DMS79 treated with DMSO at 0.1 percent for 48 hours (cell line): ENCODE data around the gene ECD.
"Not testable (repeated sequence)": the region's sequence is repeated elsewhere in the genome, so short reads cannot be mapped to it uniquely, and the experiment has no call there.

Experiments used
- DNase-seq: peaks from one replicate; lab custom pipeline; 2025; lab: John Stamatoyannopoulos, UW

The ECD gene

DNA sequence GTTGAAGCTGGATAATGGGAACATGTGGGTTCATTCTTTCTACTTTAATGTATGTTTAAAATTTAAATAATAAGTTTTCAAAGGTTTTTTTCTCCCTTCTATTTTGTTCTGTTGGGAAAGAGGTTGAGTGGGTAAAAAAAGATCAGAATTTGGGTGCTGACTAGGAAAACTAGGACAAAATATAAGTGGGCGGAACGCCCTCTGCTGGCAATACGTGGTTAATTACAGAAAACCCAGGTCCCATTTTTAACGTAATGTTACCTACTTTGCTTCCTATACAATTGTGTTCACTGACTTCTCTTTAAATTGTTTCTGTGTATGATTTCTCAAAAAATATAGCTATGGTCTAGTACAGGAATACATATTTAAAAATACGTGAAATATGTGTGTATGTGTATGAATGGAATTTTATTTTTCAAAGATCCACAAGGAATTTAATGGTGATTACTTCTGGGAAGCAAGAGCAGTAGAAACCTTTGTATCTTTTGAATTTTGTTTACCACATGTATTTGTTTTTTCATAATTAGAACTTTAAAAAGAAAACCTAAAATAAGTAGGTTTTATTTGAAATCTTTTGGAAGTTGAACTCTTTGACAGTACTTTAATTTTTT lies 8.7 kb downstream of the ECD start:
- DNase-seq, result no peak

DNA sequence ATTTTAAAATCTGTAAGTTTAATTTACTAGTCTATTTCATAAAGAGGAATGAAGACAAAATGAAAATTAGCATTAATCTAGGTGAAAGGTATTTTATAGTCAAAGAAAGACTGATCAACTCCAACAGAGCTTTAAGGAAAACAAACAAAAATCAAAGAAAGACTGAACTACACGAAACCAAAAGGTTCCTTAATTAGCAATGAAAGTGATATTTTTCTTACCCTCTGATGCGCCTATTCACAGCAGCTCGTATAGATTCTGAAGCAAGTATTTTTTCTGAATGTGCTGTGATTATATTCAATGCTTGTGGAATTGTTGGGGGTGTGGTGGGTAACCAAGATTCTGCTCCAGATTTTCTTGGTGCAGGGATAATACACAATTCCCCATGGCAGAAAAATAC lies 11.8 kb downstream of the ECD start:
- no peak for DNase-seq

DNA sequence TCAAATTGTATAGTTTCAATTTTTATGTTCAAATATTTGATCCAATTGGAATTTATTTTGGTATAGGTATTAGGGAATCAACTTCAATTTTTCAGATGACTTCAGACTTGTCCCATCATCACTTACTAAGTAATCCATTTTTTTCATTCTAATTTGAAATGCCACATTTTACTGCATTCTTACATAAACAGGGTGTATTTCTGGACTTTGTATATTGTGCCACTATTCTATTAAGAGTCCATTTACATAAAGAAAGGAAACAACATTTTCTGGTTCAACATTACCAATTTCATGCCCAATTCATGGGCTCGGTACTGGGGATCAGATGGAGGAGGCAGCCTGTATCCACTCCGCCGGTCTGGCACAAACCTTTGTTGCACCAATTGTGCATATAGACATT lies 15.8 kb downstream of the ECD start:
- no peak for DNase-seq

DNA sequence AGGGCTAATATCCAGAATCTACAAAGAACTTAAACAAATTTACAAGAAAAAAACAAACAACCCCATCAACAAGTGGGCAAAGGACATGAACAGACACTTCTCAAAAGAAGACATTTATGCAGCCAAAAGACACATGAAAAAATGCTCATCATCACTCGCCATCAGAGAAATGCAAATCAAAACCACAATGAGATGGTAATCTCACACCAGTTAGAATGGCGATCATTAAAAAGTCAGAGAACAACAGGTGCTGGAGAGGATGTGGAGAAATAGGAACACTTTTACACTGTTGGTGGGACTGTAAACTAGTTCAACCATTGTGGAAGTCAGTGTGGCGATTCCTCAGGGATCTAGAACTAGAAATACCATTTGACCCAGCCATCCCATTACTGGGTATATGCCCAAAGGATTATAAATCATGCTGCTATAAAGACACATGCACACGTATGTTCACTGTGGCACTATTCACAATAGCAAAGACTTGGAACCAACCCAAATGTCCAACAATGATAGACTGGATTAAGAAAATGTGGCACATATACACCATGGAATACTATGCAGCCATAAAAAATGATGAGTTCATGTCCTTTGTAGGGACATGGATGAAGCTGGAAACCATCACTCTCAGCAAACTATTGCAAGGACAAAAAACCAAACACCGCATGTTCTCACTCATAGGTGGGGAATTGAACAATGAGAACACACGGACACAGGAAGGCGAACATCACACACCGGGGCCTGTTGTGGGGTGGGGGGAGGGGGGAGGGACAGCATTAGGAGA lies 17.0 kb downstream of the ECD start:
- not testable (repeated sequence) for DNase-seq

DNA sequence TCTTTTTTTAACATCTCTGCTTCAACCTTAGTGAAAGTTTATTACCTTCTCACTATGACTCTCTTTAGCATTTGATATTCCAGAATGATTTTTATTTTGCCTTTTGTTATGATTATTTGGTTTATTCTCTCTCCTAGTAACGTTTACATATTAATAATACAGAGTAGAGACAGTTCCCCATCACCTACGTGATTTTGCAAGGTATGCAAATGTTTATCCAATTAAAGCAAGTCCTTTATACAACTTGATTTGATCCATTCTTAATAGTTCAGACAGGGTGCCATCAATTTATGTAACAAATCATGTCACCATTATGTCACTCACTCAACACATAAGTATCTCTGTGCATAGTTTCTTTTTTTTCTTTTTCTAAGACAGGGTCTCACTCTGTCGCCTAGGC lies 26.2 kb downstream of the ECD start:
- DNase-seq, result no peak

DNA sequence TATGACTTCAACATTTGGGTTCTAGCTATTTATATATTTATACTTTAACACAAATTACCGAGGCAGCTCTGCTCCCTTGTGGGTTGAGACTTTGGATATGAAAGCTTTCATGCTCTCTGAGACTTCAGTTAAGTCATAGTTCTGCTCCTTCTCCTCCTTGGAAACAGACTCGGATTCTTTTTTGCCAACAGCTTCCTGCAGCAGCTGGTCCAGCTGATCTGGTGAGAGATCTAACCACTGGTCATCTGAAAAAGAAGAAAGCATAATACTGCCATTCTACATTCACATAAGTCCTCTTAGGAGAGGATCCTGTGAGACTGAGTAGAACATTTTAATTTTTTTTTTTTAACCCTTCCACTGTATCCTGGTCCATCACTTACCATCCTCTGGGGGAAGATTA lies 28.6 kb downstream of the ECD start:
- DNase-seq, result no peak

DNA sequence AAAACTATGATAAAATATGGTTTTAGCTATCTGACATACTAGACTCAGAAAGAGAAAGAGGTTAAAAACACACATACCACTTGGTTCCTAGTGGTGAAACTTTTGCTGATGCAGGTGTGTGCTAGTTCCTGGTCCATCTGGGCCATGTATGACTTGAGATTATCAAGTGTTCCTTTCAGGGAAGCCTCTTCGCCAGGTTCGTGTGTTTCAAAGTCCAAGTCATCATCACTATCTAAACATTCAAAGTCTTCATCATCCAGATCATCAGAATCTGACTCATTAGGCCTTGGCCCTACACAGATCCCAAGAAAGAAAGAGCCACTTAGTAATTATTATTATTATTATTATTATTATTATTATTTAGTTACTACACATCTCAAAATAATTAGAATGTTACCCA lies 31.2 kb downstream of the ECD start:
- no peak for DNase-seq

DNA sequence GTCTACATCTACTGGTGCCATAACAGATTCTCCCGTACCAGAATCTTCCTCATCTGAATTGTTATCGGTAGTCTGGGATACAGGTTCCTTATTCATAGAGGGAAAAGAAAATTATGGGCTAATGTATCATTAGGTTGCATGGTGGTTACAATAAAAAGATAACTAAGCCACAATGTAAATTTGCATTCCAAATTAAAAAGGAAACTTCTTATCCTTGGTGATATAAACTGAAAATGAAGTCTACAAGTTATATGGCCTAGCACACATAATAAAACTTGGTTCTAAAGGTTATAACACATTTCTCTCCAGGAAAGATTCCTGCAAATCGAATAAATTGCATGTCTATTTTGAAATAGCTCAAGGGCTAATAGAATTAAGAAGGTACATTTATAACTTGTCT lies 33.1 kb downstream of the ECD start:
- no peak for DNase-seq

DNA sequence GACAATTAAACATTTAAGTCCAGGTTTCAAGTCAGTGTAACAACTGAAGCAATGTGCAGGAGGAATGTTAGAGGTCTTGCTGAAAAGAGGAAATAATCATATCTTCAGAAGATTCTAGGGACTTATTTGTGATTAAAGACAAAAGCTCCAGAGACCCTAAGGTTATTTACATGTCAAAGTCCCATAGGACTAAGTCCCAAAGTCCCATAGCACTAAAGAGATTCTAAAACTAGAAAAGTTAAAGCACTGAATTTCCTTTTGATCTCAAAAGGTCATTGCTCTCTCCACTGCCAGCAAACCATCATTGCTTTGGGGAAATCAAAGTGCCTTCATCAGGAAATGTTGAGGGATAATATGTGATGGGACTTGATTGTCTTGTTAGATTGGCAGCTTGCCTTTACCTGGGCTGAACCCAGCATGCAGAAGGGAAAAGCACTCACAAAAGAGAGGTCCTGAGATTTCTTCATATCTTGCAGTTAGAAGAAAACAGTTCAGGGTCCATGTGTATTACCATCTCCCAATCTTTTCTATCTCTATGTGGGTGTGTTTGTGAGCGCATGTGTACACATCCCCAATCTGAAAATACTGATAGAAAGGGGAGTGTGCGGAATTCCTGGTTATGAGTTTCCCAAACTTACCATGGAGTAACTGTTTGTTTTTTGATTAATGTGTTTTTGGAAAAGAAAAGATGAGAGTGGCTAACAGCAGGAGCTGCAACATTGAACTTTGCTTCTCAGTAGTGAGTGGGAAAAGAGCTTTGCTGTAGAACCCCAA lies 35.7 kb downstream of the ECD start:
- DNase-seq, result no peak

DNA sequence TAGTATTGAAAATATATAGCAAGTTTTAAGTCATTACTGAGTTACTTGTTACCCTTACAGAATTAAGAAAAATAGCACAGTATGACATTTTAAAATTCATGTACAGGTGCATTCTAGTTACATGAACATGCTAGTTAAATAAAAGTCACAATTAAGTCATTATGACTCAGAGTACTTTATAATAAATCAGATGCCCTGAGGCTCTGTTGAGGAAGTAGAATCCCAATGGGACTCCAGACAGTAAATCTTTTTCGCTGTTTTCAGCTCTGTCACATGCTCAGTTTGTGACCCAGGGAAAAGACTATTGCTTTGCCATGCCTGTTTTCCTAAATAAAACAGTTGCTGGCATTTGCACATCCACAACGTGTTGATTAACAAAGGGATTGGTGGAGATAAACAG lies 36.5 kb downstream of the ECD start:
- no peak for DNase-seq

DNA sequence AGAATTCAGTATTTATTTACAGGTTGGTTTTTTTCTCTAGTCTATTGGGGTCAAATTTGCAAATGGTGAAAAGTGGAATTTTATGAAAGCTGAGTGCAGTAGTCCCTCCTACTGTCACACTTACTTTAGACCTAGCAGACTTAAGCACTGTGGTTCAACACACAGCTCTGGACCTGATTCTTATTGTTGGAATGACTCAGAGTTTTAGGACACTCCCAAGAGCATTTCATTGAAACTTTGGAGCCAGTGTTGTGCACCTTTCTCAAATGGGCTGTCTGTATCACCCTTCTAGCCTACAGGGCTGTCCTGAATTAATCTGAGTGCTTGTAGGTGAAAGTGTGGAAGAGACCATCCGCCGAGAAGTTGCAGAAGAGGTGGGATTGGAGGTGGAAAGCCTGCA lies 41.5 kb downstream of the ECD start:
- no peak for DNase-seq

DNA sequence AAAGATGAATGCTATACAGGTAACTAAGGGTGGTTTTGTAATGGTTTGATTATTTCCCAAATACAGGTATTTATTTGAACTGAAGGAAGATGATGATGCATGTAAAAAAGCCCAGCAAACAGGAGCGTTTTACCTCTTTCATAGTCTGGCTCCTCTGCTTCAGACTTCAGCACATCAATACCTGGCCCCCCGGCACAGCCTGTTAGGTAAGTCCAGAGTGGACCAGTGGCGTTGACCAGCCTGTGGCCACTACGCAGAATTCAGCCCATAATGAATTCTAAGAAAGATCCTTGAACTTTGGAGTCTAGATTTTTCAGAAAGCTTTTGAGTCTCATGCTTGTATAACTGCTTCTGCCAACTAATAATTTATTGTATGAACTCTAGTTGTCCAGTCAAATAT lies 47.9 kb downstream of the ECD start:
- DNase-seq, result no peak

DNA sequence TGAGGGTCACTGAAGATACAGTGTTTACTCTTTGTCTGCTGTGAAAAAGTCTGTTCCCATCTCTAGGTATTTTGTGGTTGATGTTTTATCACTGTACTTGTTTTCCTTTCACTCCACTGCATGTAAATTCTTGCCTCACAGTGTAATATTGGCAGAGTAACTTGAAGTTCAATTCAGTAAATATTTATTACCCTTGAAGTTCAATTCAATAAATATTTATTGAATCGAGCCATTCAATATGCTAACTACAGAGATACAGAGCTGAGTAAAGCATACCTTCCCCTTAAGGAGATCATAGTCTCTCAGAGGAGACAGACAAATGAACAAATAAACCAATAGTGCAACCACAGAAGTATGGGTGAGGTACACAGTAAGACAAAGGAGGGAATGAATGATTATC lies 48.4 kb downstream of the ECD start:
- DNase-seq, result no peak

DNA sequence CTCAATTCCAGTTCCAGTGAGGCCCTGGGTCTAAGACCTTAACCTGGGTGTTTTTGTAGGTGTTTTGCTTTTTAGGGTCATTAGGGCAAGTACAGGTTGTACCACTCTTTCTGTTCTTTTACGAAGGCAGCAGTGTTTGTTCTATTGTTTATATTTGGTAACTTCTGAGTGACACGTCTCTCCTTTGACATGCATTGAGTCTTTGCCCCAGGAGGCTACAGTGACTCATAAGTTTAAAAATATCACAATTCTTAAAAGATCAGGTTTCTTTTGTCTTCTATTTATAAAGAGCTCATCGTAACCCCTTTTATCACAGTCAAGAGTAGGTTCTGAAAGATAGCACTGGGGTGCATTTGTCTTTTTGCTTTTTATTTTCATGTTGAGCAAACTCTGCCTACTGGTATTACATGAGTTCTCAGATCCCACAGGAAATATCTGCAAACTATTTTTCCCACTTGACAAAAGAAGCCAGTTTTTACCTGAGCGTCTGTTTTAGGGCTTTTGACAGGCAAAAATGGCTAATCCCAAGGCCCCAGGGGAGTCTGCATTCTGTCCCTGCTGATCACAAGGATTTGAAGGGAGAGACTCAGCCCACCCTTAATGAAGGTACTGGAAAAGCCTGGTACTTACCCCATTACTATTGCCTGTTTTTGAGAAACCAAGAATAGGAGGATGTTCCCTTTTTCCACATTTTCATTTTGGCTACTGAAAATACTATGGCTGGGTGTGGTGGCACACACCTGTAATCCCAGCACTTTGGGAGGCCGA lies 49.6 kb downstream of the ECD start:
- no peak for DNase-seq

DNA sequence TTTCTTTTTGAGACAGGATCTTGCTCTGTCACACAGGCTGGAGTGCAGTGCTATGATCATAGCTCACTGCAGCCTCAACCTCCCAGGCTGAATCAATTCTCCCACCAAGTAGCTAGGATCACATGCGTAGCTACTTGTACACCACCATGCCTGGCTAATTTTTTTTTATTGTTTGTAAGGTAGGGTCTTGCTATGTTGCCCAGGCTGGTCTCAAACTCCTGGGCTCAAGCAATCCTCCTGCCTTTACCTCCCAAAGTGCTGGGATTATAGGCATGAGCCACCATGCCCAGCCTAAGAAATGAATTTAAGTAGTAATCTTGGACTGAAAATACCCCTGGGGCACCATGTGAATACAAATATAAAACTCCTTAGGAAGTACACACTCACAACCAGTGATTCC lies 51.8 kb downstream of the ECD start:
- DNase-seq, result no peak

DNA sequence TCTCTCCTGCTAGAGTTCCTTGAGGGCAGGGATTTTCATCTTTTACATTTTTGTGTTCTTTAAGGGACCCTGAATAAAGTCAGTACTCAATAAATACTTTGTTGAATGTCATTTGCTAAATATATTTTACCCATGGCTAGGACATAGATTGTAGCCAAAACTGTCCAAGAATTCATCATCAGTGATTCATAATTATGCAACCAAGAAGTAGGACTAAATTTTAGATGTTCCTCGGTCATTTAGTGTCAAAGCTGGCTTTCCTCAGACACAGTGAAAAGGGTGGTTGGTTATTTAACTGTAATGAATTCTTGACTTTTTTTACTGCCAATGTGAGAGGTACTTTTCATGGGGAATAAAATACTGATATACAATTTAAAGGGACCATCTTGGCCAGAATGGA lies 54.3 kb downstream of the ECD start:
- DNase-seq, result no peak

DNA sequence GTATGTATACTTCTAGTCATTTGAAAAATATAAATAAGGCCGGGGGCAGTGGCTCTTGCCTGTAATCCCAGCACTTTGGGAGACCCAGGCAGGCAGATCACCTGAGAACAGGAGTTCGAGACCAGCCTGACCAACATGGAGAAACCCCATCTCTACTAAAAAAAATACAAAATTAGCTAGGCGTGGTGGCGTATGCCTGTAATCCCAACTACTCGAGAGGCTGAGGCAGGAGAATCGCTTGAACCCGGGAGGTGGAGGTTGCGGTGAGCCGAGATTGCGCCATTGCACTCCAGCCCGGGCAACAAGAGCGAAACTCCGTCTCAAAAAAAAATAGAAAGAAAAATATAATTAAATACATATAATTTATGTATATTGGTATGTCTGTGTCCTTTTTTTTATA lies 55.8 kb downstream of the ECD start:
- DNase-seq, result not testable (repeated sequence)

DNA sequence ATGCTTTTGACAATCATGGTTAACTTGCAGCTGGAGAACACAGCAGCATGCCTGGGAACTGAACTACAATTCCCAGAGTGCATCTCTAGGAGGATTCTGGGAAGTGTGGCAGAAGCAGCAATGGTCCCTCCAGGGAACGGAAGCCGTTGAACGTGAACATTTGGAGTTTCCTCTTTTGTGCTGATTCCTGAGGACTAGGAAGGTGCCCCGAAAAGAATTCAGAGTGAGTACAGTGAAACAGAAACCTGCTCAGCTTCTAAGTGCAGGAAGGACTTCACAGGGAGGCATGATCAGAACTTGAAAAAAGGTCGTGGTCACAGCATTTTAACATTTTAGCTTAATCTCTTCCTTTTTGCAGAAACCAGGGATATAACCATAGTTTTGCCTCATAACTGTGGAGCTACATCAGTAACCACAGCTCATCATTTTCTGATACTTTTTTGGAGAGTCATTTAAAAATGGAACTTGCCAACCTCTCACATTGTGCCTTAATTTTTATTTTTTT lies 57.4 kb downstream of the ECD start, which contains the start of gene NUDT13:
Gene NUDT13 (plus strand): TSS at position 111 of the 505 bp plus-strand sequence. CDS start 3,911 bp downstream, outside the sequence.
- no peak for DNase-seq

DNA sequence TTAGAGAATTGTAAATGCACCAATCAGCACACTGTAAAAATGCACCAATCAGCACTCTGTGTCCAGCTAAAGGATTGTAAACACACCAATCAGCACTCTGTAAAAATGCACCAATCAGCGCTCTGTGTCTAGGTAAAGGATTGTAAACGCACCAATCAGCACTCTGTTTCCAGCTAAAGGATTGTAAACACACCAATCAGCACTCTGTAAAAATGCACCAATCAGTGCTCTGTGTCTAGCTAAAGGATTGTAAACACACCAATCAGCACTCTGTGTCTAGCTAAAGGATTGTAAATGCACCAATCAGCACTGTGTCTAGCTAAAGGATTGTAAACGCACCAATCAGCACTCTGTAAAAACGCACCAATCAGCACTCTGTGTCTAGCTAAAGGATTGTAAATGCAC lies 58.6 kb downstream of the ECD start:
- DNase-seq, result not testable (repeated sequence)

DNA sequence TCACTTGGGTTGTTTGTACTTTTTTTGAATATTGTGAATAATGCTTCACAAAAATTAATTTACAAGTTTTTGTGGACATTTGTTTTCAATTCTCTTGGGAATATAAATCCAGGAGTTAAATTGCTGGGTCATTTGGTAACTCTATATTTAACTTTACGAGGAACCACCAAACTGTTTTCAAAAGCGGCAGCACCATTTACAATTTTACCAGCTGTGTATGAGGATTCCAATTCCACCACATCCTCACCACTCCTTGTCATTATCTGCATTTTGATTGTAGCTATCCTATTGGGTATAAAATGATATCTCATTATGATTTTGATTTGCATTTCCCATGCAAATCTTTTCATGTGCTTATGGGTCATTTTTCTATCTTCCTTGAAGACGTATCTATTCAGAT lies 61.5 kb downstream of the ECD start:
- no peak for DNase-seq

DNA sequence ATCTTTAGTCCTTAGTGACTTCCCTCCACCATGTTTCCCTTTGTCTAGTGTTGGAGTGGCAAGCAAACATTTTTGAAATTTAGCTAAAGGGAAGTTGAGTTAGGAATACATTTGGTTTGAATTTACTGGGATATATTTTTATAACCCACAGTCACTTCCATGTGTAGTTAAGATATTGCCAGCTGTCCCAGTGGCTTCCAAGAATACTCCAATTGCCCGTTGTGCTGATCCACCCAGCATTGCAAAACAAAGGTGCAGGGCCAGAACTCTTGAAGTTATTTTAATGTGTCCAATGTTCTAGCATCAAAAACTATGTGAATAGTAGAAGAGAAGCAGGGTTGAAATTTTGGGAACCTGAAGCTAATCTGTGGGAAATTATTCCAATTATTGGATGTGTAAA lies 68.7 kb downstream of the ECD start:
- no peak for DNase-seq

DNA sequence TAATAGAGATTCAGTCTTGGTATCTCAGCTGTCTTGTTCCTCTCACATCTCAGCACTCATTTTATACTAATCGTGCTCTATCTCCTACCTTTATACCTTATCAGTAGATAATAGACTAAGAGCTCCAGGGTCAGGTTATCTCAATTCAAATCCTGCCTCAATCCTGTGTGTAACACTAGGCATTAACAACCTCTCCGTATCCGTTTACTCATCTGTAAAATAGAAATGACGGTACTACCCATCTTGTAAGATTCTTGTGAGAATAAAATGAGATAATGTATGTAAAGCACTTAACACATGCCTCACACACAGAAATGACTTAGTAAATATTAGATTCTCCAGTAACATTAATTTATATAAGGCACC lies 70.5 kb downstream of the ECD start:
- DNase-seq, result no peak
